Gastrocnemius medialis (tissue), 4 donors: Measurements from ENCODE around the gene CPNE5. TPM values are rescaled to one million over a fixed set of nuclear protein-coding genes. Genes with fewer than 3 reads are reported as not detected.

Experiments used
- ATAC-seq, 2 donors: fragments of 150-250 bp; one replicate each; pipeline ENCODE4 v1.9.1; 2016
- DNase-seq, 2 donors: peaks; one replicate each; pipeline ENCODE4 v3.0.0-alpha.2; 2019
- H3K27ac ChIP-seq, 4 donors: fragments of 200-600 bp; sonication (generic); 1 replicate in 1 of 4; 2 replicates in 3 of 4; pipeline ENCODE4 v1.5.1; 2016 to 2018; ENCODE audit warnings: mild to moderate bottlenecking in 2 of 4, moderate library complexity in 1 of 4
- H3K27me3 ChIP-seq, 3 donors: fragments of 200-600 bp; sonication (generic) in 2 of 3; 1 replicate in 1 of 3; 2 replicates in 2 of 3; pipeline versions ENCODE4 v1.5.1 to v1.6.0; 2016 to 2019; ENCODE audit warnings: mild to moderate bottlenecking in 1 of 3, moderate library complexity in 1 of 3
- H3K36me3 ChIP-seq, 2 donors: fragments of 200-600 bp; sonication (generic) in 1 of 2; one replicate each; pipeline ENCODE4 v1.5.1; 2017 to 2018
- H3K4me1 ChIP-seq, 2 donors: fragments of 200-600 bp; sonication (generic) in 1 of 2; one replicate each; pipeline ENCODE4 v1.5.1; 2016 to 2017; ENCODE audit warnings: mild to moderate bottlenecking in 2 of 2
- H3K4me3 ChIP-seq, 4 donors: fragments of 200-600 bp; sonication (generic) in 3 of 4; 1 replicate in 1 of 4; 2 replicates in 3 of 4; pipeline ENCODE4 v1.5.1; 2016 to 2019; ENCODE audit warnings: mild to moderate bottlenecking in 2 of 4
- H3K9me3 ChIP-seq, 3 donors: fragments of 200-600 bp; sonication (generic) in 2 of 3; 1 replicate in 1 of 3; 2 replicates in 2 of 3; pipeline ENCODE4 v1.5.1; 2016 to 2019
- CTCF ChIP-seq, 5 experiments: fragments of 450-650 bp in 3 of 5; fragments of 200-600 bp in 2 of 5; sonication (generic) in 2 of 5; IDR thresholded peaks in 4 of 5; conservative IDR thresholded peaks in 1 of 5; 1 replicate in 4 of 5; 2 replicates in 1 of 5; pipeline ENCODE4 v1.5.1; 2016 to 2019; ENCODE audit warnings: antibody characterized with exemption in 5 of 5, mild to moderate bottlenecking in 3 of 5, moderate library complexity in 3 of 5
- POLR2A ChIP-seq, 2 donors: fragments of 450-650 bp; IDR thresholded peaks; one replicate each; pipeline ENCODE4 v1.6.1; 2017; ENCODE audit warnings: antibody characterized with exemption in 2 of 2, mild to moderate bottlenecking in 2 of 2, moderate library complexity in 2 of 2
- in situ Hi-C, 4 donors: fragments of 200-750 bp; cut with MboI; loops; one replicate each; pipeline versions ENCODE4 v1.15.0 to v1.8.0; 2017; ENCODE audit warnings: low sequenced_read_pairs in 4 of 4
- intact Hi-C: fragments of 100-400 bp; cut with DNase I; formaldehyde crosslinking; loops from one replicate; pipeline ENCODE4 v1.15.1; 2023; ENCODE audit warnings: low total_unique reads
- total RNA-seq, 4 donors: library from RNA; depleted of rRNA; stranded (reverse); fragments of >200 nt; gene quantifications; one replicate each; pipeline versions ENCODE4 v1.1.0 to v1.2.3, GENCODE V29; 2016

Gene CPNE5
- total RNA-seq, 4 donors from 2014 or later, result 0.11 TPM; not detected in 3

DNA sequence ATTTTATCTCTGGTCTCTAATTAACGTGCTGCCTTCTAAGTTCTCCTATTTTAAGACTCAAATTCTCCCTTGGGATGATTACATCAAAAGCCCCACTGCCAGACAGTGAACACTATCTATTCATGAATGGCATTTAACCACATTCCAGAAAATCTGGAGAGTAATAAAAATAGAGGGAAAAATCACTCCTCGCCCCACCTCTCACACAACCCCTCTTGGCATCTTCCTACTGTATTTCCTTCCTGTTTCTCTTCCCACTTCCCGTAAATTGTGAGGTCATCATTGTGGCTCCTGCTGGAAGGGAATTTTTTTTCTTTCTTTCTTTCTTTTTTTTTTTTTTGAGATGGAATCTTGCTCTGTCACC, 110.1 kb downstream of the CPNE5 start:
- Histone ChIP-seq H3K36me3 (no peaks in the 10 kb centered on the region), H3K4me3 (no peak overlapping the region), H3K4me1 (peaks cover 0 to 4% of the 10 kb centered on the region in 2 donors), H3K27me3 (no peaks in the 10 kb centered on the region), H3K27ac (no peak overlapping the region), H3K9me3 (no peaks in the 10 kb centered on the region)
- TF ChIP-seq CTCF (IDR thresholded peaks at IDR 0.05 in 4 of 5, conservative IDR thresholded peaks at IDR 0.05 in 1 of 5) (no peak), POLR2A (IDR thresholded peaks at IDR 0.05) (no peak)
- in situ Hi-C loops, result no loop called here
- intact Hi-C loops, result no loop called here
- DNase-seq, result no peak
- no peak for ATAC-seq

DNA sequence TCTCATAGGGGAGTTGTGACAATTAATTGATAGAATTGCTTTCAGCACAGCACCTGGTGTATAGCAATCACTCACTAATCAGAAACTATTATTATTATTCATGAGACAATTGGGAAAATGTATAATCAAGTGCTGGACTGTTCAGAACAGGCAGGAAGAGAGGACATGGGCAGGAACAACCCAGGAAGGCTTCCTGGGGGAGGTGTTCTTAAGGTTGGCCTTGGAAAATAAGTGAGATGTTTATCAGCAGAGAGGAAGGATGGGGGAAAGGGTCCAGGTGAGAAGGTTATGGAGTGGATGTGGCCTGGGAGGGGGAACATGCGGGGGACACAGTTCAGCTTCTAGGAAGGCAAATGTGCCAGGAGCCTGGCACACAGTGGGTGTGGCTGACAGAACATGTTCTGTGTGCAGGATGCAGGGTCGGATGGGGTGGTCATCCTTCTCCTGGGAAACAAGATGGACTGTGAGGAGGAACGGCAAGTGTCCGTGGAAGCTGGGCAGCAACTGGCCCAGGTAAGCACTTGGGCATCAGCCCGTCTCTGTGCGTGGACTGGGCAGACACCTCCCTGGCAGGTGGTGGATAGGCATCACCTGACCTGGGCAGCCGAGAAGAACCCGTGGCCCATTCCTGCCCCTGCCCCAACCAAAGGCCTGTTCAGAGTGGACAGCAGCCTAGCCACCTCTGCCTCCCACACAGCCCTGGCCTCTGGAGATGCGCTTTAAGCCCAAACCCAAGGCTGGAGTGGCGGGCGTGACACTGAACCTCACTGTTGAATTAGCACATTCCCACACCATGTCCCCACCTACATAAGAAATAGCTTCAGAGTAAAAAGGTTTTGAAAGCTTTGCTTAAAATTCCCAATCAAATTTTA, 110.7 kb downstream of the CPNE5 start:
- ATAC-seq (no peak), DNase-seq (no peak)
- Histone ChIP-seq H3K36me3 (no peaks in the 10 kb centered on the region), H3K27ac (no peak overlapping the region), H3K27me3 (no peaks in the 10 kb centered on the region), H3K9me3 (no peaks in the 10 kb centered on the region), H3K4me1 (peaks cover 0 to 4% of the 10 kb centered on the region in 2 donors), H3K4me3 (no peak overlapping the region)
- TF ChIP-seq CTCF (IDR thresholded peaks at IDR 0.05 in 4 of 5, conservative IDR thresholded peaks at IDR 0.05 in 1 of 5), result no peak
- TF ChIP-seq POLR2A (IDR thresholded peaks at IDR 0.05), result no peak
- intact Hi-C loops, result no loop called here
- in situ Hi-C loops, result no loop called here

GRCh38 chr6:36727505-36728021, 111.7 kb downstream of the CPNE5 start:
- no peak for DNase-seq
- Histone ChIP-seq H3K36me3 (no peaks in the 10 kb centered on the region), H3K9me3 (no peaks in the 10 kb centered on the region), H3K4me1 (peaks cover 0 to 4% of the 10 kb centered on the region in 2 donors), H3K27me3 (no peaks in the 10 kb centered on the region), H3K27ac (no peak overlapping the region), H3K4me3 (no peak overlapping the region)
- intact Hi-C loops, result no loop called here
- TF ChIP-seq CTCF (IDR thresholded peaks at IDR 0.05 in 4 of 5, conservative IDR thresholded peaks at IDR 0.05 in 1 of 5), result no peak
- no peak for TF ChIP-seq POLR2A (IDR thresholded peaks at IDR 0.05)
- in situ Hi-C loops, result no loop called here
- no peak for ATAC-seq

DNA sequence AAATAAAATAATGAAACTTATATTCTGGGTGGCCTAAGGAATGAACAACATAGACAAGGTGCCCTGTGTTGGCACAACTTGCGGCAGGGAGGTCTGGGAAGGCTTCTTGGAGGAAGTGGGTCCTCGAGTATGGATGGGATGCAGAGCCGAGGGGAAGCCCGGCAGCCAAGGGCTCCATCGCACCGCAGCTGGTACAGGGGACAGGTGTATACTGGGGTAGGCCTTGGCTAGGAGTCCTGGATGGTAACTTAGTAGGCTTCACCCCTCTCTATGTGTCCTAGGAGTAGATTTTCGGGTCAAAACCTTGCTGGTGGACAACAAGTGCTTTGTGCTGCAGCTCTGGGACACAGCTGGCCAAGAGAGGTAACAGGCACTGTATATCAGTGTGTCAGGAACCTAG, 113.7 kb downstream of the CPNE5 start:
- TF ChIP-seq CTCF (IDR thresholded peaks at IDR 0.05 in 4 of 5, conservative IDR thresholded peaks at IDR 0.05 in 1 of 5) (no peak), POLR2A (IDR thresholded peaks at IDR 0.05) (no peak)
- Histone ChIP-seq H3K36me3 (no peaks in the 10 kb centered on the region), H3K4me1 (peaks cover 0 to 4% of the 10 kb centered on the region in 2 donors), H3K9me3 (no peaks in the 10 kb centered on the region), H3K4me3 (no peak overlapping the region), H3K27ac (no peak overlapping the region), H3K27me3 (no peaks in the 10 kb centered on the region)
- ATAC-seq, result no peak
- in situ Hi-C loops (no loop called here), intact Hi-C loops (no loop called here)
- no peak for DNase-seq
